ENCODE measurements around the gene KRT33B. TPM values are rescaled to one million over a fixed set of nuclear protein-coding genes. Genes with fewer than 3 reads are reported as not detected.
"Not testable (repeated sequence)": the region's sequence is repeated elsewhere in the genome, so short reads cannot be mapped to it uniquely, and the experiment has no call there.

The KRT33B gene
- polyA plus RNA-seq, 3 donors from 2014 or later: not detected

GRCh38 chr17:41350381-41350878 lies 19.2 kb downstream of the KRT33B start, which contains the start of gene KRT33A:
Gene KRT33A (minus strand): TSS chr17:41350828. CDS start chr17:41350767, 61 bp downstream.
- not testable (repeated sequence) for H3K4me3 Mint-ChIP-seq, H3K27ac Mint-ChIP-seq

GRCh38 chr17:41347869-41348760 lies 21.5 kb downstream of the KRT33B start:
- Mint-ChIP-seq H3K27ac (no peak overlapping the region), H3K36me3 (peaks cover 0 to 5% (median 3%) of the 10 kb centered on the region in 3 donors), H3K9me3 (peaks cover 2 to 6% (median 3%) of the 10 kb centered on the region in 6 donors), H3K4me3 (no peak overlapping the region), H3K27me3 (ENCODE audit: low read depth in 3 of 3) (peaks cover 6 to 8% (median 6%) of the 10 kb centered on the region in 3 donors), H3K4me1 (no peaks in the 10 kb centered on the region)
- no peak for DNase-seq

More at GRCh38 chr17:41350381-41350878, 19.2 kb downstream of the KRT33B start, which contains the start of gene KRT33A:
- H3K27me3 Mint-ChIP-seq (ENCODE audit: low read depth in 3 of 3); H3K9me3 Mint-ChIP-seq; H3K4me1 Mint-ChIP-seq; H3K36me3 Mint-ChIP-seq; DNase-seq: not testable (repeated sequence)

GRCh38 chr17:41346421-41346820 lies 23.2 kb downstream of the KRT33B start:
- H3K27me3 Mint-ChIP-seq (ENCODE audit: low read depth in 3 of 3); H3K4me3 Mint-ChIP-seq; H3K4me1 Mint-ChIP-seq; H3K27ac Mint-ChIP-seq; H3K36me3 Mint-ChIP-seq; DNase-seq: not testable (repeated sequence)
- peaks cover 2 to 21% (median 12%) of the 10 kb centered on the region in 6 donors for H3K9me3 Mint-ChIP-seq

- peaks cover 11 to 12% of the 10 kb centered on the region in 2 donors for H3K4me1 Mint-ChIP-seq
- no peak overlapping the region for H3K4me3 Mint-ChIP-seq
- no peak overlapping the region for H3K27ac Mint-ChIP-seq
- DNase-seq: no peak
- peaks cover 0 to 8% (median 7%) of the 10 kb centered on the region in 3 donors for H3K36me3 Mint-ChIP-seq
- peaks cover 0 to 7% (median 6%) of the 10 kb centered on the region in 3 donors for H3K27me3 Mint-ChIP-seq (ENCODE audit: low read depth in 3 of 3)
- peaks cover 2 to 22% (median 13%) of the 10 kb centered on the region in 6 donors for H3K9me3 Mint-ChIP-seq
Measured at GRCh38 chr17:41345992-41346391, 23.6 kb downstream of the KRT33B start.

- peaks cover 3 to 8% (median 7%) of the 10 kb centered on the region in 3 donors for H3K27me3 Mint-ChIP-seq (ENCODE audit: low read depth in 3 of 3)
- peaks cover 0 to 8% (median 7%) of the 10 kb centered on the region in 3 donors for H3K36me3 Mint-ChIP-seq
- peak overlapping the region in 2 of 6 donors; percentile 14 to 26 for H3K27ac Mint-ChIP-seq
- no peak for DNase-seq
- peaks cover 38 to 42% of the 10 kb centered on the region in 2 donors for H3K4me1 Mint-ChIP-seq
- peaks cover 2 to 22% (median 12%) of the 10 kb centered on the region in 6 donors for H3K9me3 Mint-ChIP-seq
- H3K4me3 Mint-ChIP-seq: no peak overlapping the region
Measured at GRCh38 chr17:41343029-41343428, 26.6 kb downstream of the KRT33B start.

GRCh38 chr17:41340934-41341861 lies 28.4 kb downstream of the KRT33B start:
- Mint-ChIP-seq H3K27ac (peak overlapping the region; percentile 37 to 81 (median 56)), H3K36me3 (peaks cover 0 to 8% (median 7%) of the 10 kb centered on the region in 3 donors), H3K4me3 (peak overlapping the region; percentile 31 to 61 (median 54)), H3K27me3 (ENCODE audit: low read depth in 3 of 3) (peaks cover 4 to 8% (median 5%) of the 10 kb centered on the region in 3 donors), H3K9me3 (peaks cover 2 to 22% (median 12%) of the 10 kb centered on the region in 6 donors), H3K4me1 (peaks cover 38 to 42% of the 10 kb centered on the region in 2 donors)
- peak; percentile 54 to 68 (median 67) for DNase-seq

- H3K4me1 Mint-ChIP-seq: peaks cover 44 to 49% of the 10 kb centered on the region in 2 donors
Measured at GRCh38 chr17:41340494-41340893, 29.1 kb downstream of the KRT33B start.

GRCh38 chr17:41339571-41340172 lies 29.9 kb downstream of the KRT33B start:
- Mint-ChIP-seq H3K9me3 (peaks cover 2 to 22% (median 12%) of the 10 kb centered on the region in 6 donors), H3K4me1 (peaks cover 52 to 57% of the 10 kb centered on the region in 2 donors), H3K4me3 (peak overlapping the region in 4 of 5 donors; percentile 36 to 67 (median 44)), H3K36me3 (peaks cover 0 to 8% (median 7%) of the 10 kb centered on the region in 3 donors), H3K27ac (peak overlapping the region; percentile 20 to 79 (median 71)), H3K27me3 (ENCODE audit: low read depth in 3 of 3) (peaks cover 5 to 12% (median 7%) of the 10 kb centered on the region in 3 donors)
- DNase-seq: no peak

More at GRCh38 chr17:41340494-41340893, 29.1 kb downstream of the KRT33B start:
- no peak for DNase-seq
- Mint-ChIP-seq H3K27me3 (ENCODE audit: low read depth in 3 of 3) (peaks cover 5 to 8% (median 6%) of the 10 kb centered on the region in 3 donors), H3K36me3 (peaks cover 0 to 8% (median 7%) of the 10 kb centered on the region in 3 donors), H3K9me3 (peaks cover 2 to 22% (median 12%) of the 10 kb centered on the region in 6 donors), H3K4me3 (peak overlapping the region in 4 of 5 donors; percentile 29 to 61 (median 54)), H3K27ac (peak overlapping the region; percentile 37 to 81 (median 65))

- Mint-ChIP-seq H3K4me1 (peaks cover 56 to 64% of the 10 kb centered on the region in 2 donors), H3K36me3 (peaks cover 0 to 8% (median 7%) of the 10 kb centered on the region in 3 donors), H3K27ac (peak overlapping the region; percentile 18 to 79 (median 71)), H3K4me3 (peak overlapping the region in 4 of 5 donors; percentile 3 to 67 (median 39)), H3K9me3 (peaks cover 2 to 22% (median 12%) of the 10 kb centered on the region in 6 donors), H3K27me3 (ENCODE audit: low read depth in 3 of 3) (peaks cover 5 to 12% (median 7%) of the 10 kb centered on the region in 3 donors)
- DNase-seq: peak; percentile 56 to 64 (median 64)
Measured at GRCh38 chr17:41338961-41339485, 30.6 kb downstream of the KRT33B start.

- peaks cover 5 to 9% (median 8%) of the 10 kb centered on the region in 3 donors for H3K27me3 Mint-ChIP-seq (ENCODE audit: low read depth in 3 of 3)
- no peaks in the 10 kb centered on the region for H3K36me3 Mint-ChIP-seq
- H3K4me3 Mint-ChIP-seq: no peak overlapping the region
- H3K27ac Mint-ChIP-seq: peak overlapping the region in 2 of 6 donors; percentile 49 to 52
- H3K9me3 Mint-ChIP-seq: no peaks in the 10 kb centered on the region
- no peak for DNase-seq
- H3K4me1 Mint-ChIP-seq: peaks cover 49 to 54% of the 10 kb centered on the region in 2 donors
Measured at GRCh38 chr17:41335747-41336146, 33.9 kb downstream of the KRT33B start.

- peak in 2 of 3 donors; percentile 17 to 33 for DNase-seq
- Mint-ChIP-seq H3K4me3 (peak overlapping the region in 1 of 5 donors; percentile 52), H3K27me3 (ENCODE audit: low read depth in 3 of 3) (peaks cover 2 to 7% (median 6%) of the 10 kb centered on the region in 3 donors), H3K27ac (peak overlapping the region in 4 of 6 donors; percentile 22 to 79 (median 60)), H3K36me3 (no peaks in the 10 kb centered on the region), H3K9me3 (no peaks in the 10 kb centered on the region), H3K4me1 (peaks cover 38 to 43% of the 10 kb centered on the region in 2 donors)
Measured at GRCh38 chr17:41334385-41335305, 35.0 kb downstream of the KRT33B start.
